Mammary epithelial cell (primary cell): ENCODE data around the gene TMEM237.

Source experiments
- EZH2 ChIP-seq: IDR thresholded peaks from 2 replicates; pipeline ENCODE4 v1.6.1; 2012; ENCODE audit warnings: low read length, inconsistent platforms, borderline replicate concordance
- TF ChIP-seq, protein P1 (sequence below), 2 donors: IDR thresholded peaks in 1 of 2; conservative IDR thresholded peaks in 1 of 2; 2 replicates each; pipeline ENCODE4 v1.5.1; 2011 to 2012; ENCODE audit warnings: inconsistent platforms in 2 of 2, low read length in 2 of 2, mild to moderate bottlenecking in 2 of 2, control low read depth in 1 of 2, low read depth in 1 of 2; ENCODE audit not compliant: insufficient read depth in 1 of 2; ENCODE audit errors: extremely low read depth in 1 of 2

- TF ChIP-seq, protein P1, sequence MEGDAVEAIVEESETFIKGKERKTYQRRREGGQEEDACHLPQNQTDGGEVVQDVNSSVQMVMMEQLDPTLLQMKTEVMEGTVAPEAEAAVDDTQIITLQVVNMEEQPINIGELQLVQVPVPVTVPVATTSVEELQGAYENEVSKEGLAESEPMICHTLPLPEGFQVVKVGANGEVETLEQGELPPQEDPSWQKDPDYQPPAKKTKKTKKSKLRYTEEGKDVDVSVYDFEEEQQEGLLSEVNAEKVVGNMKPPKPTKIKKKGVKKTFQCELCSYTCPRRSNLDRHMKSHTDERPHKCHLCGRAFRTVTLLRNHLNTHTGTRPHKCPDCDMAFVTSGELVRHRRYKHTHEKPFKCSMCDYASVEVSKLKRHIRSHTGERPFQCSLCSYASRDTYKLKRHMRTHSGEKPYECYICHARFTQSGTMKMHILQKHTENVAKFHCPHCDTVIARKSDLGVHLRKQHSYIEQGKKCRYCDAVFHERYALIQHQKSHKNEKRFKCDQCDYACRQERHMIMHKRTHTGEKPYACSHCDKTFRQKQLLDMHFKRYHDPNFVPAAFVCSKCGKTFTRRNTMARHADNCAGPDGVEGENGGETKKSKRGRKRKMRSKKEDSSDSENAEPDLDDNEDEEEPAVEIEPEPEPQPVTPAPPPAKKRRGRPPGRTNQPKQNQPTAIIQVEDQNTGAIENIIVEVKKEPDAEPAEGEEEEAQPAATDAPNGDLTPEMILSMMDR (conservative IDR thresholded peaks at IDR 0.05 in 1 of 2, IDR thresholded peaks at IDR 0.05 in 1 of 2; ENCODE audit: extremely low read depth in 1 of 2, insufficient read depth in 1 of 2, low read depth in 1 of 2, low read length in 2 of 2), result no peak
- no peak for TF ChIP-seq EZH2
These were observed 35.7 kb downstream of the TMEM237 start for GRCh38 chr2:201607568-201607967.
